Fibroblast of upper back skin (primary cell): Measurements from ENCODE around the gene IGFL1.
A peak's percentile ranks its signal among the peaks of the same experiment; 100 is the strongest.
"Not testable (repeated sequence)": the region's sequence is repeated elsewhere in the genome, so short reads cannot be mapped to it uniquely, and the experiment has no call there.

ENCODE experiments used
- DNase-seq: peaks from one replicate; pipeline ENCODE4 v3.0.0-alpha.2; 2013

IGFL1 gene

GRCh38 chr19:46226438-46226973 is 3.0 kb upstream of the IGFL1 start:
- no peak for DNase-seq

DNA sequence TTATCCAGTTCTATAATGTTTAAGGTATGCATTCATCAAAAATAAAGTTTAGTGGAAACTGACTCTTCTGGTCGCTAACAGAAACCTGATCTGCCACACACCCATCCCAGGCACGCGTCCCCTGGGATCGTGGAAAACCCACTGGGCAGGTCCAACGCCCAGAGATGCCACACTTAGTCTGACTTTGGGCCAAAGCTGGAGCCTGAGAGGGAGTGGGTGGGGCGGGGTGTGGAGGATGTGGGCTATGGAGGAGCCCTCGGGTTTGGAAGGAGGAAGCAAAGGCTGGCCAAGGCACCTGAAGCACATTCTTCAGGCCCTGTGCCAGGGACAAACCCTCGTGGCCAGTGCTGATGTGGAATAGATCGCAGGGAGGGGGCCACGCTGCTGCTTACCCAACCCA is 2.5 kb downstream of the IGFL1 start:
- no peak for DNase-seq

GRCh38 chr19:46232468-46232867 is 2.9 kb downstream of the IGFL1 start:
- DNase-seq, result no peak

- no peak for DNase-seq
Measured at GRCh38 chr19:46232938-46233621, 3.5 kb downstream of the IGFL1 start.

GRCh38 chr19:46233871-46234270 is 4.3 kb downstream of the IGFL1 start:
- DNase-seq, result not testable (repeated sequence)

DNA sequence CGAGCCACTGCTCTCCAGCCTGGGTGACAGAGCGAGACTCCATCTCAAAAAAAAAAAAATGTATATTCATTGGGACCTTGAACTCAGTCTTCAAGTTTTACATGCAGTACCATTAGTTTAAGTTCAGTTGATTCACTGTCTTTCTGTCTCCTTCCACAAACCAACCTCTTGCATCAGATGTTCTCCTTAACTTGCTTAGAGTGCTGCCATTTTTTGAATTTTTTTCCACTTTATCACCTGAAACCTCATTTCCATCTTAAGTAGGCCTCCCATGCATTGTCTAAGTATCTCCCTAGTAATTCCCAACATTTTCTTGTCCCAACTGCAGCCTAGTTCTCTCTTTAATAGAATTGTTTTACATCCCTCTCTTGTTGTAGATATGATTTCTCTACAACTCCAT is 8.6 kb downstream of the IGFL1 start:
- peak; percentile 37 for DNase-seq

DNA sequence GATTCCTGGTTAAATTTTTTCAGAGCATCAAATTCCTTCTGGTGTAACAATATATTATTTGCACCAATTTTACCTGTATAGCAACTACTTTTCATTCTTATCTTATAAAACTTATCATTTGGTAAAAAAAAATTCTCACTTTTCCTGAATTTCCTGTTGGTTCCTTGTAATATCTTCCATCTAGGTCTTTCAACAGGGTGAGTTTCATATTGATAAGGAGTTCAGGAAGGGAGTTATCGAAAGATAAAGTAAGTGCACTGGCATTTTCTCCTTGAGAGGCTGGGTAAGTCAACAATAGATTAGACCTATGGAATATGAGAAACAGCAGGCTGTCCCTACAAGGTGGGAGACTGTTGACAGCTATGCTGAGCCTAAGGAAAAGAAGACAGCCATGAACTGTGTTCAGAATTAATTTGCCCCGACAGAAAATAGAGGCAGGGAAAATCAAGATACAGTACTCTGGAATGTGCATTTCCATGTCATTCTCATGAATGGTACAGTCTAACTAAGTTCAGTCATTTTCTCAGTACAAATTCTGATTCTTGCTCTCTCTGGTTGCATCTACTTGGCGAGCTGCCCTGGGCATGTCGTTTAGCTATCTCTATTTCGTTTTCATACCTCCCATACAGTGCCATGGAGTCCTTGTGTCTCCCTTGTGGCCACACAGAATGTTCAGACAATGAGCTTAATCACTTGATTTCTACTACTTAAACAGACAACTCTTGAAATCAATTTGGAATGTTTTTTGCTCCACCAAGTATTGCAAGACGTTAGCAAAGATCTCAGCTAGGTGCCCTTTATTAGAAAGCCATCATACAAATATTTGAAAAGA is 9.9 kb downstream of the IGFL1 start:
- DNase-seq, result no peak

DNA sequence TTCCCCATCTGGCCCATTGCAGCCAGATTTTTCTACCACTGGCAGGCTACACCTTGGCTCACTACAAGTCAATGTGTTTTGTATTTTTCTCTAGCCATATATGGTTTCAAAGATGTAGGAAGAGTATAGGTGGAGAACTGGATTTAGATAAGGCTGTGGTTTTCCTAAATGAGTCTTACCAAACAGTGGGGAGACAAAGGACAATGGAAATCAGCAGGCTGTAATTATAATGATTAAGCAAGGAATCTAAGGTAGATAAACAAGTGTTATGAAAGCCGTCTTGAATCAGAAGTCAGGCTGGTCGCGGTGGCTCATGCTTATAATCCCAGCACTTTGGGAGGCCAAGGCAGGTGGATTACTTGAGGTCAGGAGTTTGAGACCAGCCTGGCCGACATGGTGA is 11.2 kb downstream of the IGFL1 start:
- DNase-seq, result no peak

DNA sequence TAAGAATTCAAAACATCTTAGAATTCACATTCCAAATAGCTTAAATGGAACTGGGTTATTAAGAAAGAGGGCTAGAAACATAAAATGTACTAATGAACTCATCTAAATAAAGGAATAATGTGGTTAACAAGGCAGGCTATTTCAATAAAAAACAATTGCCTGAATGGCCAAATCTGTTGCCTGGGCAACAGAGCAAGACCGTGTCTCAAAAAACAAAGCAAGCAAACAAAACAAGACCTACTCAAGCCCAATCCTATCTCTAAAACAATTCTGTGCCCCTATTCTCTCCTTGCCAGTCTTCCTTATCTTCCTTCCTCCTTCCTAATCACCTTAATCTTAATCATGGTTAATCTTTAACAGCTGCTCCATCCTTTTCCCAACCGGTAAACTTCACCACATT is 12.1 kb downstream of the IGFL1 start:
- DNase-seq, result no peak

DNA sequence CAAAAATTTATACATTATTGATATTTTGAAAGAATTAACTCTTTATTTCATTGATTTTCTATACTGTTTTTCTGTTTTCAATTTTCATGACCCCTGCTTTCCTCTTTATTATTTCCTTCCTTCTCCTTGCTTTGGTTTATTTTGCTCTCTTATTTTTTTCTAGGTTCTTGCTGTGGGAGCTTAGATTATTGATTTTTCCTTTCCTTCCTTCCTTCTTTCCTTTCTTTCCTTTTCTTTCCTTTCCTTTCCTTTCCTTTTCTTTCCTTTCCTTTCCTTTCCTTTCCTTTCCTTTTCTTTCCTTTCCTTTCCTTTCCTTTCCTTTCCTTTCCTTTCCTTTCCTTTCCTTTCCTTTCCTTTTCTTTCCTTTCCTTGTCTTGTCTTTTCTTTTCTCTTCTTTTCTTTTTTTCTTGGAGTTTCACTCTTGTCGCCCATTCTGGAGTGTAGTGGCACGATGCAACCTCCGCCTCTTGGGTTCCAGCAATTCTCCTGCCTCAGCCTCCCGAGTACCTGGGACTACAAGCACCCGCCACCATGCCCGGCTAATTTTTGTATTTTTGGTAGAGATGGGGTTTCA is 13.6 kb downstream of the IGFL1 start:
- not testable (repeated sequence) for DNase-seq

GRCh38 chr19:46250076-46250735 is 20.7 kb downstream of the IGFL1 start:
- DNase-seq, result no peak

DNA sequence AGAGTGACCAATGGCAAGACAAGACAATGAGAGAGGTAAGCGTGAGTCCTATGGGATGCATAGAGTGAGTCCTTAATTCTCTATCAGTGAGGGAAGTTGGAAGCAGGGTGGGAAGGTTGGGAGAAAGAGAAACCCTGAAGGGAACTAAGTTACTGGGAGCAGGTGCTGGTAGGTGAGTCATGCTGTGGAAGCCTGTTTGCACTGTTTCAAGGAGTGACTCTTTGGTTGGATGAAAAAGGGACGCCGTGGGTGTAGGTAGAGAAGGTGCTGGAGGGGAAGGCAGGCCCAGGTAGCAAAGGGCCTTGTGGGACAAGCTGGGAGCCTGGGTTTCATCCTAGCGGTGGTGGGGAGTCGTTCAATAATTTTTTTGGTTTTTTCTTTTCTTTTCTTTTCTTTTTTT is 21.9 kb downstream of the IGFL1 start:
- DNase-seq, result no peak

GRCh38 chr19:46254776-46255175 is 25.2 kb downstream of the IGFL1 start:
- DNase-seq, result no peak

- peak; percentile 18 for DNase-seq
Measured at GRCh38 chr19:46256855-46257254, 27.3 kb downstream of the IGFL1 start.

- DNase-seq, result not testable (repeated sequence)
Measured at GRCh38 chr19:46261501-46261900, 32.0 kb downstream of the IGFL1 start.

DNA sequence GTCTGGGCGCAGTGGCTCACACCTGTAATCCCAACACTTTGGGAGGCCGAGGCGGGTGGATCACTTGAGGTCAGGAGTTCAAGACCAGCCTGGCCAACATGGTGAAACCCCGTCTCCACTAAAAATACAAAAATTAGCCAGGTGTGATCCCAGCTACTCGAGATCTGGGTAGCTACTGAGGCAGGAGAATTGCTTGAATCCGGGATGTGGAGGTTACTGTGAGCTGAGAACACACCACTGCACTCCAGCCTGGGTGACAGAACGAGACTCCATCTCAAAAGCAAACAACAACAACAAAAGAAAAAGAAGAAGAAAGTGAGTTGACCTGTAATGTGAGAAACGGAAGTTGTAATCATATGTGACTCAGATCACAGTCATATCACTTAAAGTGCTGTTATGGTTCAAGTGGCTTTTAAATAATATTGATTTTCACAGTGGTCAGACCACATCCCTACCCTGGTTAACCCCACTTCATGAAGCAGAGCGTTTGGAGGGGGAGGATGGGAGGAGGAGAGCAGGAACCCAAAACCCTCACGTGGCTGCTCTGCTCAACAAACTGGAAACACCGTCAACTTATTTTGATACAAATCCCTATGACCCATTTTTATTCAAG is 33.2 kb downstream of the IGFL1 start:
- peak; percentile 63 for DNase-seq

- not testable (repeated sequence) for DNase-seq
Measured at GRCh38 chr19:46264801-46265200, 35.3 kb downstream of the IGFL1 start.

- peak; percentile 87 for DNase-seq
Measured at GRCh38 chr19:46265217-46265828, 35.8 kb downstream of the IGFL1 start.

- no peak for DNase-seq
Measured at GRCh38 chr19:46269101-46269500, 39.6 kb downstream of the IGFL1 start.

- no peak for DNase-seq
Measured at GRCh38 chr19:46270521-46271256, 41.1 kb downstream of the IGFL1 start.

DNA sequence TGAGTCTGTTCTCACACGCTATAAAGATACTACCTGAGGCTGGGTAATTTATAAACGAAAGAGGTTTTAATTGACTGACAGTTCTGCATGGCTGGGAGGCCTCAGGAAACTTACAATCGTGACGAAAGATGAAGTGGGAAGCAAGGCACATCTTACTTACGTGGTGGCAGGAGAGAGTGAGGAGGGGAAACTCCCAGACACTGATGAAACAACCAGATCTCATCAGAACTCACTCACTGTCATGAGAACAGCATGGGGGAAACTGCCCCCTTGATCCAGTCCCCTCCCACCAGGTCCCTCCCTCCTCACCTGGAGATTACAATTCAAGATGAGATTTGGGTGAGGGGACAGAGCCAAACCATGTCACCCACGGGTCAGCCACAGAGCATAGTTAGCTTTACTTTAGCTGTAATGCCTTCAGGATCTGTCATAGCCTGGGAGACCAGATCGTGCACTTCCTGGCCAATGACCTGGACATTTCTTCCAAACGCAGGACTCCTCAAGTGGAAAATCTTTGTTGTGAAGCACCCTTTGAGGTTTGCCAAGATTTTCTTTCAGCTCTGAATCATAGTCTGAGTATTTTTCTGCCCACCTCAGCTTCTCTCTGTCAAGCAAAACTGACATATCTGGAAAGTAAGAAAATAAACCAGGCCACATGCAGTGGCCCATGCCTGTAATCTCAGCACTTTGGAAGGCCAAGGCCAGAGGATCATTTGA is 42.1 kb downstream of the IGFL1 start:
- peak; percentile 97 for DNase-seq
